VCaP (cell line): ENCODE results near the gene NEK4.

Experiments used
- H3K27ac ChIP-seq: fragments of 450-650 bp; 2 replicates; pipeline ENCODE4 v1.5.1; 2017
- CTCF ChIP-seq: fragments of 450-650 bp; conservative IDR thresholded peaks from 2 replicates; pipeline ENCODE4 v1.5.1; 2017; ENCODE audit warnings: mild to moderate bottlenecking, moderate library complexity

NEK4 gene

GRCh38 chr3:52723935-52724334 is 46.8 kb downstream of the NEK4 start:
- TF ChIP-seq CTCF, result no peak

GRCh38 chr3:52722491-52722890 is 48.2 kb downstream of the NEK4 start:
- no peak for TF ChIP-seq CTCF

More at GRCh38 chr3:52723935-52724334, 46.8 kb downstream of the NEK4 start:
- no peak overlapping the region for H3K27ac ChIP-seq

GRCh38 chr3:52721730-52722008 is 49.1 kb downstream of the NEK4 start:
- no peak overlapping the region for H3K27ac ChIP-seq
- no peak for TF ChIP-seq CTCF

More at GRCh38 chr3:52722491-52722890, 48.2 kb downstream of the NEK4 start:
- no peak overlapping the region for H3K27ac ChIP-seq

- TF ChIP-seq CTCF, result no peak
- no peak overlapping the region for H3K27ac ChIP-seq
These were observed 49.6 kb downstream of the NEK4 start for GRCh38 chr3:52721002-52721729.

- TF ChIP-seq CTCF, result no peak
- H3K27ac ChIP-seq, result no peak overlapping the region
These were observed 51.1 kb downstream of the NEK4 start for GRCh38 chr3:52719618-52720017.

GRCh38 chr3:52715714-52716305 is 54.9 kb downstream of the NEK4 start:
- no peak for TF ChIP-seq CTCF
- no peak overlapping the region for H3K27ac ChIP-seq

GRCh38 chr3:52714335-52715302 is 56.1 kb downstream of the NEK4 start:
- TF ChIP-seq CTCF, result no peak
- H3K27ac ChIP-seq, result no peak overlapping the region
